PC-3 (cell line): ENCODE data around the gene WFDC1.

Source experiments
- EZH2 ChIP-seq: fragments of 300-600 bp; sonication (generic); IDR thresholded peaks from one replicate; pipeline ENCODE4 v1.6.1; 2017; ENCODE audit warnings: antibody characterized with exemption, mild to moderate bottlenecking, low read length; ENCODE audit not compliant: unreplicated experiment
- EZH2phosphoT487 ChIP-seq: fragments of 300-600 bp; sonication (generic); IDR thresholded peaks from 2 replicates; pipeline ENCODE4 v1.6.1; 2018; ENCODE audit warnings: mild to moderate bottlenecking, antibody characterized with exemption, low read length, borderline replicate concordance
- TF ChIP-seq, protein P1 (sequence below): fragments of 300-600 bp; sonication (generic); conservative IDR thresholded peaks from 2 replicates; pipeline ENCODE4 v1.5.1; 2017; ENCODE audit warnings: antibody characterized with exemption, low read depth, mild to moderate bottlenecking, low read length

DNA sequence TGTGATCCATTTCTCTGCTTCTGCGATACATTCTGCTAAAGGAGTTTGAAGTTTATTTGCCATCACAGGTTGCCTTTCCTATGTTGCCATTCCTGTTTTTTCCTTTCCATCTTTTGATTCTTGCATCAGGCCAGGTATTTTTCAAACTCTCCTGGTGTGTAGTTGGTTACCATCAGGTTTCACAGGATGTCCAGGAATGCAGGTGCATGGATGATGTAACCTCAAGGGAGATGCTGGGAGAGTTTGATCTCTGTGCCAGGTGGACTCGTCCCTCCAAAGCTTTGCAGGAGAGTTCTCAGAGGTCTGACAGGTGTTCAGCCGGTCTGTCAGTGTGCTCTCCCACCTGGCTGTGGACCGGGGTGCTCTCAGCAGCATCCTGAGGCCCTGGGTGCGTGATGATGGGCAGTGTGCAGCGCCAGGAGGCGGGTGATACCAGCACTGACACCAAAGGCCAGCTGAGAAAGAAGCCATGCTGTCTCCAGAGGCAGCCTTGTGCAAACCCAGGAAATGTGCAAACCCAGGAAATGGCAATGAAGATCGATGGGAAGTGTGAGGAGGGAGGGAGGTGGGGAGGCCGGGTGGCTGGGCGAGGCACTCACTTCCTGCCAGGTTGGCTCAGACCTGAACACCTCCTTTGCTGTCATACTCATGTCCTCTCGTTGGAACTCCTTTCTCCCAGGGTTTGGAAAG lies 75.4 kb downstream of the WFDC1 start:
- TF ChIP-seq, protein P1, sequence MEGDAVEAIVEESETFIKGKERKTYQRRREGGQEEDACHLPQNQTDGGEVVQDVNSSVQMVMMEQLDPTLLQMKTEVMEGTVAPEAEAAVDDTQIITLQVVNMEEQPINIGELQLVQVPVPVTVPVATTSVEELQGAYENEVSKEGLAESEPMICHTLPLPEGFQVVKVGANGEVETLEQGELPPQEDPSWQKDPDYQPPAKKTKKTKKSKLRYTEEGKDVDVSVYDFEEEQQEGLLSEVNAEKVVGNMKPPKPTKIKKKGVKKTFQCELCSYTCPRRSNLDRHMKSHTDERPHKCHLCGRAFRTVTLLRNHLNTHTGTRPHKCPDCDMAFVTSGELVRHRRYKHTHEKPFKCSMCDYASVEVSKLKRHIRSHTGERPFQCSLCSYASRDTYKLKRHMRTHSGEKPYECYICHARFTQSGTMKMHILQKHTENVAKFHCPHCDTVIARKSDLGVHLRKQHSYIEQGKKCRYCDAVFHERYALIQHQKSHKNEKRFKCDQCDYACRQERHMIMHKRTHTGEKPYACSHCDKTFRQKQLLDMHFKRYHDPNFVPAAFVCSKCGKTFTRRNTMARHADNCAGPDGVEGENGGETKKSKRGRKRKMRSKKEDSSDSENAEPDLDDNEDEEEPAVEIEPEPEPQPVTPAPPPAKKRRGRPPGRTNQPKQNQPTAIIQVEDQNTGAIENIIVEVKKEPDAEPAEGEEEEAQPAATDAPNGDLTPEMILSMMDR = no peak
- no peak for TF ChIP-seq EZH2
- TF ChIP-seq EZH2phosphoT487 = no peak
